ENCODE data around the gene ENDOD1.

DNA sequence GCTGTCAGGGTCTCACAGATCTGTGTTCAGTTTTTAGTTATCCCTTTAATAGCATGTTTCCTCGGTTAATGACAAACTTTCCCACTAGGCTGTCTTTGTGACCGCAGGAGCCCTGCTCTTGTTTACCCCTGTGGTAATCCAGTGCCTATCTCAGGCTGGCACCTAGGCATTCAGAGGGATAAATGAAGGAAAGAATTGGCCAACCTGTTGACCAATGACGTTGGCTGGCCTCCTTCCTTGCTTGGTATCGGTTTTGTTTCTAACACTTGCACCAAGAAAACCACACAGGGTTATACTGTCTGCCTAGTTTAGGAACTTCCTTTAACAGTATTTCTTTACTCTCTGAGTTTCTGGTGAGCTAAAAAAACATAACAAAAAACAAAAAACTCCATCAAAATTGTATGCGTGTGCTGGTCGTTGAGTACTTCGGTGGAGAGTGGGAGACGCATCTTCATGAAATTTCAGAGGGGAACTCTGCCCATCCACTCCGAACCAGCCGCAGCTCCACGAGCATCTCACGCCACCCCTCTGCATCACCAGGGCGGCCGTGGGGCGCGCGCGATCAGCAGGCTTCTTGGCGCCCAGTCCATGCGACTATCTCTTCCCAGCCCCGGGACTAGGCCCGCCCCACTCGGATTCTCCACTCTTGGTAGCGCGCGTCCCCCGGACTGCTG is 563 bp upstream of the ENDOD1 start:
- TF ChIP-seq, protein P1, sequence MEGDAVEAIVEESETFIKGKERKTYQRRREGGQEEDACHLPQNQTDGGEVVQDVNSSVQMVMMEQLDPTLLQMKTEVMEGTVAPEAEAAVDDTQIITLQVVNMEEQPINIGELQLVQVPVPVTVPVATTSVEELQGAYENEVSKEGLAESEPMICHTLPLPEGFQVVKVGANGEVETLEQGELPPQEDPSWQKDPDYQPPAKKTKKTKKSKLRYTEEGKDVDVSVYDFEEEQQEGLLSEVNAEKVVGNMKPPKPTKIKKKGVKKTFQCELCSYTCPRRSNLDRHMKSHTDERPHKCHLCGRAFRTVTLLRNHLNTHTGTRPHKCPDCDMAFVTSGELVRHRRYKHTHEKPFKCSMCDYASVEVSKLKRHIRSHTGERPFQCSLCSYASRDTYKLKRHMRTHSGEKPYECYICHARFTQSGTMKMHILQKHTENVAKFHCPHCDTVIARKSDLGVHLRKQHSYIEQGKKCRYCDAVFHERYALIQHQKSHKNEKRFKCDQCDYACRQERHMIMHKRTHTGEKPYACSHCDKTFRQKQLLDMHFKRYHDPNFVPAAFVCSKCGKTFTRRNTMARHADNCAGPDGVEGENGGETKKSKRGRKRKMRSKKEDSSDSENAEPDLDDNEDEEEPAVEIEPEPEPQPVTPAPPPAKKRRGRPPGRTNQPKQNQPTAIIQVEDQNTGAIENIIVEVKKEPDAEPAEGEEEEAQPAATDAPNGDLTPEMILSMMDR (IDR thresholded peaks at IDR 0.05), result no peak
- TF ChIP-seq POLR2A (IDR thresholded peaks at IDR 0.05), result no peak
